ENCODE results near the gene MORN2. TPM values are rescaled to one million over a fixed set of nuclear protein-coding genes. Genes with fewer than 3 reads are reported as not detected.
A peak's percentile ranks its signal among the peaks of the same experiment; 100 is the strongest.

Gene MORN2
- total RNA-seq, 3 donors from 2014 or later = 11.4 to 14.3 (median 14.1) TPM

GRCh38 chr2:38875227-38875575 lies 575 bp upstream of the MORN2 start:
- peak overlapping the region; percentile 69 to 78 (median 78) for H3K4me3 ChIP-seq
- H3K9me3 ChIP-seq = no peaks in the 10 kb centered on the region
- no peaks in the 10 kb centered on the region for H3K27me3 ChIP-seq
- intact Hi-C loops (cut with DNase I; ENCODE audit: low total_unique reads) = no loop called here
- H3K4me1 ChIP-seq = no peaks in the 10 kb centered on the region
- TF ChIP-seq POLR2A (IDR thresholded peaks at IDR 0.05) (no peak), CTCF (IDR thresholded peaks at IDR 0.05) (no peak), POLR2AphosphoS5 (IDR thresholded peaks at IDR 0.05) (no peak)
- H3K36me3 ChIP-seq = no peaks in the 10 kb centered on the region
- peak overlapping the region; percentile 69 to 82 for H3K27ac ChIP-seq
- no peak for DNase-seq (ENCODE audit: low spot score in 2 of 2)

- Histone ChIP-seq H3K27ac (peak overlapping the region; percentile 69 to 82), H3K36me3 (no peaks in the 10 kb centered on the region), H3K4me3 (peak overlapping the region; percentile 69 to 78 (median 78)), H3K27me3 (no peaks in the 10 kb centered on the region), H3K9me3 (no peaks in the 10 kb centered on the region), H3K4me1 (no peaks in the 10 kb centered on the region)
- TF ChIP-seq POLR2AphosphoS5 (IDR thresholded peaks at IDR 0.05) (no peak), POLR2A (IDR thresholded peaks at IDR 0.05) (no peak), CTCF (IDR thresholded peaks at IDR 0.05) (no peak)
- no peak for DNase-seq (ENCODE audit: low spot score in 2 of 2)
- intact Hi-C loops (cut with DNase I; ENCODE audit: low total_unique reads) = no loop called here
These were observed 631 bp downstream of the MORN2 start for GRCh38 chr2:38876407-38876806.

- no peaks in the 10 kb centered on the region for H3K36me3 ChIP-seq
- H3K27ac ChIP-seq = no peak overlapping the region
- no peaks in the 10 kb centered on the region for H3K27me3 ChIP-seq
- intact Hi-C loops (cut with DNase I; ENCODE audit: low total_unique reads) = no loop called here
- no peak overlapping the region for H3K4me3 ChIP-seq
- no peak for TF ChIP-seq POLR2A (IDR thresholded peaks at IDR 0.05)
- TF ChIP-seq POLR2AphosphoS5 (IDR thresholded peaks at IDR 0.05) = no peak
- no peak for TF ChIP-seq CTCF (IDR thresholded peaks at IDR 0.05)
- no peaks in the 10 kb centered on the region for H3K9me3 ChIP-seq
- no peak for DNase-seq (ENCODE audit: low spot score in 2 of 2)
- H3K4me1 ChIP-seq = no peaks in the 10 kb centered on the region
These were observed 10.3 kb downstream of the MORN2 start for GRCh38 chr2:38886063-38886462.

- no peak for DNase-seq (ENCODE audit: low spot score in 2 of 2)
- intact Hi-C loops (cut with DNase I; ENCODE audit: low total_unique reads) = no loop called here
- Histone ChIP-seq H3K4me3 (no peak overlapping the region), H3K36me3 (no peaks in the 10 kb centered on the region), H3K4me1 (no peaks in the 10 kb centered on the region), H3K9me3 (no peaks in the 10 kb centered on the region), H3K27me3 (no peaks in the 10 kb centered on the region), H3K27ac (no peak overlapping the region)
- TF ChIP-seq POLR2AphosphoS5 (IDR thresholded peaks at IDR 0.05) (no peak), POLR2A (IDR thresholded peaks at IDR 0.05) (no peak), CTCF (IDR thresholded peaks at IDR 0.05) (no peak)
These were observed 11.6 kb downstream of the MORN2 start for GRCh38 chr2:38887347-38887746.

GRCh38 chr2:38887902-38888554 lies 12.3 kb downstream of the MORN2 start:
- no peaks in the 10 kb centered on the region for H3K27me3 ChIP-seq
- no peaks in the 10 kb centered on the region for H3K9me3 ChIP-seq
- TF ChIP-seq POLR2AphosphoS5 (IDR thresholded peaks at IDR 0.05) (no peak), POLR2A (IDR thresholded peaks at IDR 0.05) (no peak), CTCF (IDR thresholded peaks at IDR 0.05) (no peak)
- no peaks in the 10 kb centered on the region for H3K36me3 ChIP-seq
- H3K4me1 ChIP-seq = no peaks in the 10 kb centered on the region
- H3K4me3 ChIP-seq = no peak overlapping the region
- H3K27ac ChIP-seq = no peak overlapping the region
- intact Hi-C loops (cut with DNase I; ENCODE audit: low total_unique reads) = no loop called here
- no peak for DNase-seq (ENCODE audit: low spot score in 2 of 2)
